Ovary (tissue), 9 donors: ENCODE measurements around the gene ECEL1. TPM values are rescaled to one million over a fixed set of nuclear protein-coding genes. Genes with fewer than 3 reads are reported as not detected.

Experiments
- DNase-seq, 5 donors: peaks; one replicate each; pipeline ENCODE4 v3.0.0-alpha.2; 2019 to 2020
- H3K27ac ChIP-seq, 2 donors: fragments of 200-600 bp; one replicate each; pipeline versions ENCODE4 v1.5.1 to v1.8.0; 2019 to 2022
- H3K27me3 ChIP-seq: fragments of 200-600 bp; one replicate; pipeline ENCODE4 v1.8.0; 2022
- H3K36me3 ChIP-seq: fragments of 200-600 bp; sonication (generic); one replicate; pipeline ENCODE4 v1.5.1; 2019
- H3K4me1 ChIP-seq: one replicate; pipeline ENCODE4 v1.8.1; 2013; ENCODE audit warnings: mild to moderate bottlenecking, moderate library complexity; ENCODE audit not compliant: insufficient read depth
- H3K4me3 ChIP-seq: fragments of 200-600 bp; sonication (generic); one replicate; pipeline ENCODE4 v1.5.1; 2017
- H3K9me3 ChIP-seq, 2 donors: fragments of 200-600 bp in 1 of 2; sonication (generic) in 1 of 2; one replicate each; pipeline versions ENCODE4 v1.5.1 to v1.8.1; 2013 to 2019; ENCODE audit warnings: mild to moderate bottlenecking in 1 of 2, moderate library complexity in 1 of 2
- EP300 ChIP-seq: sonication (generic); formaldehyde crosslinking; IDR thresholded peaks from one replicate; pipeline ENCODE4 v1.6.1; 2017; ENCODE audit warnings: antibody characterized with exemption
- POLR2A ChIP-seq: fragments of 450-650 bp; IDR thresholded peaks from one replicate; pipeline ENCODE4 v1.6.1; 2017; ENCODE audit warnings: antibody characterized with exemption, mild to moderate bottlenecking, moderate library complexity
- WGBS, 3 donors: extraction: QIAGEN DNeasy Blood & Tissue Kit in 1 of 3; methylation state at CpG; one replicate each; pipeline versions ENCODE4 v1.1.5 to v1.1.7; 2013 to 2017; 5-methylcytosine and 5-hydroxymethylcytosine counted together
- intact Hi-C, 4 donors: fragments of 100-400 bp; cut with DNase I; formaldehyde crosslinking; loops; one replicate each; pipeline versions ENCODE4 v1.11.0 to v1.15.1; 2022 to 2023
- polyA plus RNA-seq, 2 donors: library from polyadenylated mRNA; stranded (reverse); fragments of 200-250 nt in 1 of 2; fragments of 350-450 nt in 1 of 2; fragmentation: Illumina TruSeq in 1 of 2; extraction: RNeasy Lipid Tissue Mini Kit (QIAGEN cat#74804) in 1 of 2; gene quantifications; one replicate each; pipeline ENCODE4 v1.2.3, GENCODE V29; 2013 to 2014
- total RNA-seq, 7 donors: library from RNA; depleted of rRNA in 2 of 7; stranded (reverse); fragments of >200 nt in 2 of 7; fragmentation: NEBNext Ultra II Directional in 3 of 7; extraction: Animal tissue kit (Norgen Biotek cat#: 25700) in 3 of 7; gene quantifications; one replicate each; pipeline versions ENCODE4 v1.1.0 to v1.2.4, GENCODE V29; 2016 to 2023
- TF ChIP-seq, protein P1 (sequence below), 3 donors: fragments of 450-650 bp in 2 of 3; fragments of 200-600 bp in 1 of 3; IDR thresholded peaks; one replicate each; pipeline versions ENCODE4 v1.5.1 to v1.8.0; 2016 to 2022; ENCODE audit warnings: antibody characterized with exemption in 3 of 3, mild to moderate bottlenecking in 1 of 3
- donor health status: DM: no; HTN: no; CAD: no; lungs with moderate emphysema.
- donor health status: DM: no; HTN: no; CAD: no.
- donor health status: Bipolar disorder and iron deficiency.
- donor health status: DM: yes; HTN: yes; CAD: no.
- donor health status: DM: no; HTN: no; CAD: no.
- donor health status: DM: yes; HTN: yes; CAD: no.

ECEL1 gene
- total and polyA plus RNA-seq, 9 donors, result 2.4 to 251 (median 46.3) TPM

DNA sequence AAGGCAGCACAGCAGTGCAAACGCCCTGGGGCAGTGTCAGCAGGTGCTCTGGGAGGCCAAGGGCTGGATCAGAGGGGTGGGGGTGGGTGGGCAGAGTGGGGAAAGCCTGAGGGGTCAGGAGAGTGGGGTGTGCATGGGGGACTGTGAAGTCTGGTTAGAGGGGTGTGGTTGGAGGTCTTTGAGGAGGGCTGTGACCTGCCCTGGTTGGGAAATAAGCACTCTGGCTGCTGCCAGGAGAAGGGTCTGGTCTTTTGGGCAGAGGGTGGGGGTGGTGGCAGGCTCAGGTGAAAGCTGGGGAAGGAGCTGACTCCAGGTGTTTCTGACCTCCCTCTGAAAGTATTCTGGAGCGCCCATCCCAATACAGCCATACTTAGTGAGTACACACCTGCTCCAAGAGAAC lies 27.5 kb downstream of the ECEL1 start:
- no peak for DNase-seq
- WGBS, 3 donors, result 78 to 92% (median 79%) methylated on average over 2 of the region's 2 CpGs
- no peak overlapping the region for H3K27ac ChIP-seq
- intact Hi-C loops, result no loop called here
- H3K4me3 ChIP-seq, result no peak overlapping the region
- no peaks in the 10 kb centered on the region for H3K27me3 ChIP-seq
- peaks cover 1% of the 10 kb centered on the region for H3K4me1 ChIP-seq
- H3K36me3 ChIP-seq, result no peaks in the 10 kb centered on the region
- H3K9me3 ChIP-seq, result no peaks in the 10 kb centered on the region
- TF ChIP-seq POLR2A (no peak), EP300 (no peak)
- TF ChIP-seq, protein P1, sequence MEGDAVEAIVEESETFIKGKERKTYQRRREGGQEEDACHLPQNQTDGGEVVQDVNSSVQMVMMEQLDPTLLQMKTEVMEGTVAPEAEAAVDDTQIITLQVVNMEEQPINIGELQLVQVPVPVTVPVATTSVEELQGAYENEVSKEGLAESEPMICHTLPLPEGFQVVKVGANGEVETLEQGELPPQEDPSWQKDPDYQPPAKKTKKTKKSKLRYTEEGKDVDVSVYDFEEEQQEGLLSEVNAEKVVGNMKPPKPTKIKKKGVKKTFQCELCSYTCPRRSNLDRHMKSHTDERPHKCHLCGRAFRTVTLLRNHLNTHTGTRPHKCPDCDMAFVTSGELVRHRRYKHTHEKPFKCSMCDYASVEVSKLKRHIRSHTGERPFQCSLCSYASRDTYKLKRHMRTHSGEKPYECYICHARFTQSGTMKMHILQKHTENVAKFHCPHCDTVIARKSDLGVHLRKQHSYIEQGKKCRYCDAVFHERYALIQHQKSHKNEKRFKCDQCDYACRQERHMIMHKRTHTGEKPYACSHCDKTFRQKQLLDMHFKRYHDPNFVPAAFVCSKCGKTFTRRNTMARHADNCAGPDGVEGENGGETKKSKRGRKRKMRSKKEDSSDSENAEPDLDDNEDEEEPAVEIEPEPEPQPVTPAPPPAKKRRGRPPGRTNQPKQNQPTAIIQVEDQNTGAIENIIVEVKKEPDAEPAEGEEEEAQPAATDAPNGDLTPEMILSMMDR (IDR thresholded peaks at IDR 0.05), result no peak

DNA sequence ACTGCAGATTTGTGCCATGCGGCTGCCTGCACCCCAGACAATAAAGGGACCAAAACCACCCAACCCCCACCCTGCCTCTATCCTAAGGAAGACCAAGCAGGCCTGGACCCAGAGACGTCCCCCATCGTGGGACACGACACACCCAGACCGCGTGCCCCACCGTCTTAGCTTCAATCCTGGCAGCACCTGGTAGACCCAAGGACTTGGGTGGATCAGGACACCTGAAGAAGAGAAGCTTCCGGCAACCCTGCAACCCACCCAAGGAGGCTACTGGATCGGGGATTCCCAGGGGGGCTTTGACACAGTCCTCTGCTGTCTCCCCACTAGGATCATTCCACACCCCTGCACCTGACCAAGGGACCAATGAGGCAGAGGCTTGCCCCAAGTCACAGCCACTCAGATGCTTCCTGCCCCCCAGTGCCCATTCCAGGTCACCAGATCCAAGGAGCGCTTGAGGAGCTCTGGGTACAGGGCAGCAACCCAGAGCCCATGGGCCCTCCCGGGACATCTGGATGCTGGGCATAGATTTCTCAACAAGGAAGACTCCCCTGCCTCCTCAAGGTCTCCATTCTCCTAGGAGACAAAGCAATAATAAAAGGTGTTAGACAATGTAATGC lies 28.1 kb downstream of the ECEL1 start:
- no peak overlapping the region for H3K4me3 ChIP-seq
- H3K9me3 ChIP-seq, result no peaks in the 10 kb centered on the region
- no peaks in the 10 kb centered on the region for H3K27me3 ChIP-seq
- no peak for DNase-seq
- TF ChIP-seq, protein P1 (IDR thresholded peaks at IDR 0.05), result no peak
- no peaks in the 10 kb centered on the region for H3K36me3 ChIP-seq
- 84 to 95% (median 88%) methylated on average over 11 of the region's 11 CpGs for WGBS, 3 donors
- H3K4me1 ChIP-seq, result peaks cover 1% of the 10 kb centered on the region
- intact Hi-C loops, result no loop called here
- no peak overlapping the region for H3K27ac ChIP-seq

DNA sequence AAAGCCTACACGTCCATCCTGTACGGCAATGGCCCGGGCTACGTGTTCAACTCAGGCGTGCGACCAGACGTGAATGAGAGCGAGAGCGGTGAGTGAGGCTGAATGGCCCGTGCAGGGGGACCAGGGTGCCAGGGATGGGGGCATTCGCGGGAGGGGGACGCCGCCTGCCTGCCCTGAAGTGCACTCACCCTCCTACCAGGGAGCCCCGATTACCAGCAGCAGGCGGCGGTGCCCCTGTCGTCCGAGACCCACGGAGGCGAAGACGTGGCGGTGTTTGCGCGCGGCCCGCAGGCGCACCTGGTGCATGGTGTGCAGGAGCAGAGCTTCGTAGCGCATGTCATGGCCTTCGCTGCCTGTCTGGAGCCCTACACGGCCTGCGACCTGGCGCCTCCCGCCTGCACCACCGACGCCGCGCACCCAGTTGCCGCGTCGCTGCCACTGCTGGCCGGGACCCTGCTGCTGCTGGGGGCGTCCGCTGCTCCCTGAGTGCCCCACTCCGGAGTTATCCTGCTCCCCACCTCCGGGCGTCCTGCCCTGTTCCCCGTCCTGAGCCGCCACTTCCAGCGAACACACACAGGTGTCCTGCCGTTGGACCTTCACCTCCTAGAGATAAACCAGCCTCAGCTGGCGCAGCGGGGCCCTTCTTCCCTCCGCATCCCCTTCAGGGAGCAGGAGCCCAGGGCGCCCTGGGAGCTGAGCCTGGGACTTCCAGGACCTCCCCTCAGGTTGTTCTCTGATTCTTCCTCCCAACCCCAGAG lies 28.8 kb downstream of the ECEL1 start:
- Histone ChIP-seq H3K4me1 (peaks cover 1% of the 10 kb centered on the region), H3K27me3 (no peaks in the 10 kb centered on the region), H3K36me3 (no peaks in the 10 kb centered on the region), H3K4me3 (no peak overlapping the region), H3K9me3 (no peaks in the 10 kb centered on the region), H3K27ac (no peak overlapping the region)
- TF ChIP-seq, protein P1 (IDR thresholded peaks at IDR 0.05), result no peak
- TF ChIP-seq EP300 (no peak), POLR2A (no peak)
- intact Hi-C loops, result no loop called here
- DNase-seq, result peak in 2 of 5 donors; percentile 8 to 30
- 70 to 79% (median 70%) methylated on average over 47 to 56 of the region's 56 CpGs for WGBS, 3 donors

DNA sequence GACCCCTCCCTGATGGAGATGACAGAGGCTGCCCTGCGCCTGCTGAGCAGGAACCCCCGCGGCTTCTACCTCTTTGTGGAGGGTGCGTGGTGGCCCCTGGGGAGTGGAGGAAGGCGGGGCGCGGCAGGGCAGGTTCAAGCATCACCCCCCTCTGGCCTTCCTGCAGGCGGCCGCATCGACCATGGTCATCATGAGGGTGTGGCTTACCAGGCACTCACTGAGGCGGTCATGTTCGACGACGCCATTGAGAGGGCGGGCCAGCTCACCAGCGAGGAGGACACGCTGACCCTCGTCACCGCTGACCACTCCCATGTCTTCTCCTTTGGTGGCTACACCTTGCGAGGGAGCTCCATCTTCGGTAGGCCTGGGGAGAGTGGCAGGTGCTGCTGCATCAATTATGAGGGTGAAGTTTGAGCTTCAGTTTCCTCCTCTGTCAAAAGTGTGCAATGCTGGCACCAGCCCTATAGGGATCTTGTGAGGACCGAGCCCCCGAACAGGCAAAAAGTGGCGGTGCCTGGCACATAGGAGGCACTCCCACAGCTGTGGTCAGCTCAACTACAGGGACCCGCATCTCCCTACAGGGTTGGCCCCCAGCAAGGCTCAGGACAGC lies 29.5 kb downstream of the ECEL1 start:
- 85 to 90% (median 89%) methylated on average over 25 of the region's 25 CpGs for WGBS, 3 donors
- H3K27ac ChIP-seq, result no peak overlapping the region
- H3K27me3 ChIP-seq, result no peaks in the 10 kb centered on the region
- no peak overlapping the region for H3K4me3 ChIP-seq
- H3K36me3 ChIP-seq, result no peaks in the 10 kb centered on the region
- no peaks in the 10 kb centered on the region for H3K9me3 ChIP-seq
- intact Hi-C loops, result no loop called here
- peak in 1 of 5 donors; percentile 7 for DNase-seq
- peaks cover 1% of the 10 kb centered on the region for H3K4me1 ChIP-seq
- TF ChIP-seq EP300 (no peak), POLR2A (no peak)
